ENCODE measurements around the gene MSH3. TPM values are rescaled to one million over a fixed set of nuclear protein-coding genes. Genes with fewer than 3 reads are reported as not detected.

Gene MSH3
- total RNA-seq, 1 donor from 2014 or later, result 15.4 TPM

GRCh38 chr5:80793354-80793753 lies 138.9 kb downstream of the MSH3 start:
- Histone ChIP-seq H3K4me1 (ENCODE audit: insufficient read depth, low read length) (no peaks in the 10 kb centered on the region), H3K9me3 (ENCODE audit: insufficient read depth, low read depth, low read length) (no peaks in the 10 kb centered on the region), H2AFZ (ENCODE audit: low read depth, low read length) (no peak overlapping the region), H3K27ac (ENCODE audit: low read depth, low read length) (no peak overlapping the region), H3K36me3 (ENCODE audit: insufficient read depth, low read length) (peaks cover 5% of the 10 kb centered on the region), H3K79me2 (ENCODE audit: insufficient read depth, low read length) (no peaks in the 10 kb centered on the region), H3K4me3 (ENCODE audit: insufficient read depth, low read depth, low read length) (no peak overlapping the region), H3K4me2 (ENCODE audit: low read length) (no peak overlapping the region), H3K27me3 (ENCODE audit: insufficient read depth, low read length) (no peaks in the 10 kb centered on the region), H3K9ac (ENCODE audit: low read length) (no peak overlapping the region), H4K20me1 (ENCODE audit: insufficient read depth, low read length) (no peaks in the 10 kb centered on the region)
- Mint-ChIP-seq H3K27me3 (ENCODE audit: low read depth, unreplicated experiment) (no peaks in the 10 kb centered on the region), H3K9me3 (ENCODE audit: unreplicated experiment) (no peaks in the 10 kb centered on the region), H3K4me1 (ENCODE audit: low read depth, unreplicated experiment) (no peaks in the 10 kb centered on the region), H3K27ac (ENCODE audit: unreplicated experiment) (no peak overlapping the region), H3K36me3 (ENCODE audit: low read depth, unreplicated experiment) (no peaks in the 10 kb centered on the region), H3K4me3 (ENCODE audit: unreplicated experiment) (no peak overlapping the region)
- FAIRE-seq (no peak), DNase-seq (ENCODE audit: low read depth) (no peak)
- TF ChIP-seq EZH2 (IDR thresholded peaks at IDR 0.05; ENCODE audit: insufficient read depth, low read length) (no peak), CTCF (IDR thresholded peaks at IDR 0.05; ENCODE audit: insufficient read depth, low read depth, low read length) (no peak)

- DNase-seq (ENCODE audit: low read depth) (no peak), FAIRE-seq (no peak)
- no peaks in the 10 kb centered on the region for H3K79me2 ChIP-seq (ENCODE audit: insufficient read depth, low read length)
- no peaks in the 10 kb centered on the region for H4K20me1 ChIP-seq (ENCODE audit: insufficient read depth, low read length)
- H2AFZ ChIP-seq (ENCODE audit: low read depth, low read length), result no peak overlapping the region
- peaks cover 5% of the 10 kb centered on the region for H3K36me3 ChIP-seq (ENCODE audit: insufficient read depth, low read length)
- no peak overlapping the region for H3K4me3 ChIP-seq (ENCODE audit: insufficient read depth, low read depth, low read length)
- Mint-ChIP-seq H3K36me3 (ENCODE audit: low read depth, unreplicated experiment) (peaks cover 6% of the 10 kb centered on the region), H3K27me3 (ENCODE audit: low read depth, unreplicated experiment) (no peaks in the 10 kb centered on the region), H3K27ac (ENCODE audit: unreplicated experiment) (no peak overlapping the region), H3K9me3 (ENCODE audit: unreplicated experiment) (no peaks in the 10 kb centered on the region), H3K4me3 (ENCODE audit: unreplicated experiment) (no peak overlapping the region), H3K4me1 (ENCODE audit: low read depth, unreplicated experiment) (no peaks in the 10 kb centered on the region)
- no peak overlapping the region for H3K27ac ChIP-seq (ENCODE audit: low read depth, low read length)
- H3K4me2 ChIP-seq (ENCODE audit: low read length), result no peak overlapping the region
- TF ChIP-seq EZH2 (IDR thresholded peaks at IDR 0.05; ENCODE audit: insufficient read depth, low read length), result no peak
- TF ChIP-seq CTCF (IDR thresholded peaks at IDR 0.05; ENCODE audit: insufficient read depth, low read depth, low read length), result no peak
- no peak overlapping the region for H3K9ac ChIP-seq (ENCODE audit: low read length)
- no peaks in the 10 kb centered on the region for H3K27me3 ChIP-seq (ENCODE audit: insufficient read depth, low read length)
- no peaks in the 10 kb centered on the region for H3K9me3 ChIP-seq (ENCODE audit: insufficient read depth, low read depth, low read length)
- H3K4me1 ChIP-seq (ENCODE audit: insufficient read depth, low read length), result no peaks in the 10 kb centered on the region
Observed at GRCh38 chr5:80796846-80797245, 142.4 kb downstream of the MSH3 start.

GRCh38 chr5:80797428-80798024 lies 143.1 kb downstream of the MSH3 start:
- Histone ChIP-seq H3K4me2 (ENCODE audit: low read length) (no peak overlapping the region), H3K36me3 (ENCODE audit: insufficient read depth, low read length) (peaks cover 5% of the 10 kb centered on the region), H3K9ac (ENCODE audit: low read length) (no peak overlapping the region), H2AFZ (ENCODE audit: low read depth, low read length) (no peak overlapping the region), H3K4me3 (ENCODE audit: insufficient read depth, low read depth, low read length) (no peak overlapping the region), H3K79me2 (ENCODE audit: insufficient read depth, low read length) (no peaks in the 10 kb centered on the region), H3K9me3 (ENCODE audit: insufficient read depth, low read depth, low read length) (no peaks in the 10 kb centered on the region), H4K20me1 (ENCODE audit: insufficient read depth, low read length) (no peaks in the 10 kb centered on the region), H3K4me1 (ENCODE audit: insufficient read depth, low read length) (no peaks in the 10 kb centered on the region), H3K27ac (ENCODE audit: low read depth, low read length) (no peak overlapping the region), H3K27me3 (ENCODE audit: insufficient read depth, low read length) (no peaks in the 10 kb centered on the region)
- Mint-ChIP-seq H3K36me3 (ENCODE audit: low read depth, unreplicated experiment) (peaks cover 7% of the 10 kb centered on the region), H3K27ac (ENCODE audit: unreplicated experiment) (no peak overlapping the region), H3K4me1 (ENCODE audit: low read depth, unreplicated experiment) (no peaks in the 10 kb centered on the region), H3K27me3 (ENCODE audit: low read depth, unreplicated experiment) (no peaks in the 10 kb centered on the region), H3K9me3 (ENCODE audit: unreplicated experiment) (no peaks in the 10 kb centered on the region), H3K4me3 (ENCODE audit: unreplicated experiment) (no peak overlapping the region)
- no peak for FAIRE-seq
- TF ChIP-seq CTCF (IDR thresholded peaks at IDR 0.05; ENCODE audit: insufficient read depth, low read depth, low read length) (no peak), EZH2 (IDR thresholded peaks at IDR 0.05; ENCODE audit: insufficient read depth, low read length) (no peak)
- DNase-seq (ENCODE audit: low read depth), result no peak
